CD4-positive, alpha-beta memory T cell (primary cell): ENCODE results near the gene CERS6. TPM values are rescaled to one million over a fixed set of nuclear protein-coding genes. Genes with fewer than 3 reads are reported as not detected.
"Not testable (repeated sequence)": the region's sequence is repeated elsewhere in the genome, so short reads cannot be mapped to it uniquely, and the experiment has no call there.

Experiments
- CTCF ChIA-PET: fragments of 350-600 bp; sonication (Branson Sonifier 250); formaldehyde crosslinking; loops from one replicate; lab custom pipeline; 2021; ENCODE audit warnings: inconsistent platforms; ENCODE audit not compliant: partially characterized antibody; lab: Charles Lee
- POLR2A ChIA-PET: fragments of 350-600 bp; sonication (Branson Sonifier 250); formaldehyde crosslinking; loops from one replicate; lab custom pipeline; 2021; ENCODE audit not compliant: partially characterized antibody; lab: Charles Lee
- DNase-seq, 5 donors: peaks; one replicate each; pipeline versions ENCODE4 v3.0.0 to v3.0.0-alpha.2; 2020 to 2022; ENCODE audit warnings: mixed read lengths in 1 of 5
- H3K27ac ChIP-seq: one replicate; pipeline ENCODE4 v1.7.0; 2013; ENCODE audit warnings: low read depth, low read length
- H3K27me3 ChIP-seq: 2 replicates; pipeline ENCODE4 v1.7.0; 2013; ENCODE audit warnings: mild to moderate bottlenecking, low read length, moderate library complexity; ENCODE audit not compliant: insufficient read depth
- H3K36me3 ChIP-seq: 2 replicates; pipeline ENCODE4 v1.7.0; 2013; ENCODE audit warnings: mild to moderate bottlenecking, low read length, moderate library complexity; ENCODE audit not compliant: insufficient read depth
- H3K4me1 ChIP-seq: 2 replicates; pipeline ENCODE4 v1.7.0; 2013; ENCODE audit warnings: mild to moderate bottlenecking, low read length, moderate library complexity; ENCODE audit not compliant: insufficient read depth
- H3K4me3 ChIP-seq, 2 donors: one replicate each; pipeline ENCODE4 v1.7.0; 2013; ENCODE audit warnings: low read length in 2 of 2, mild to moderate bottlenecking in 1 of 2
- H3K9me3 ChIP-seq, 2 donors: one replicate each; pipeline ENCODE4 v1.7.0; 2013; ENCODE audit warnings: low read length in 2 of 2, control low read depth in 1 of 2; ENCODE audit not compliant: control insufficient read depth in 1 of 2
- H3K27ac Mint-ChIP-seq, 7 donors: one replicate each; pipeline ENCODE4 v1.8.0; 2020 to 2021; ENCODE audit warnings: mixed read lengths in 7 of 7, mild to moderate bottlenecking in 6 of 7, inconsistent platforms in 3 of 7, moderate library complexity in 3 of 7
- H3K27me3 Mint-ChIP-seq, 2 donors: one replicate each; pipeline ENCODE4 v1.8.0; 2020 to 2021; ENCODE audit warnings: mixed read lengths in 2 of 2
- H3K36me3 Mint-ChIP-seq, 2 donors: one replicate each; pipeline ENCODE4 v1.8.0; 2020 to 2021; ENCODE audit warnings: mixed read lengths in 2 of 2, inconsistent platforms in 1 of 2, mild to moderate bottlenecking in 1 of 2
- H3K4me1 Mint-ChIP-seq, 4 donors: one replicate each; pipeline ENCODE4 v1.8.0; 2020 to 2021; ENCODE audit warnings: mixed read lengths in 4 of 4, mild to moderate bottlenecking in 1 of 4
- H3K4me3 Mint-ChIP-seq, 8 donors: one replicate each; pipeline ENCODE4 v1.8.0; 2020 to 2021; ENCODE audit warnings: mixed read lengths in 8 of 8, mild to moderate bottlenecking in 7 of 8, moderate library complexity in 6 of 8, inconsistent platforms in 3 of 8
- H3K9me3 Mint-ChIP-seq, 8 donors: one replicate each; pipeline ENCODE4 v1.8.0; 2020 to 2021; ENCODE audit warnings: mixed read lengths in 8 of 8, mild to moderate bottlenecking in 5 of 8, inconsistent platforms in 3 of 8, moderate library complexity in 1 of 8
- intact Hi-C: fragments of 100-400 bp; cut with micrococcal nuclease; formaldehyde crosslinking; loops from one replicate; pipeline ENCODE4 v1.15.1; 2023
- polyA plus RNA-seq, 2 donors: library from polyadenylated mRNA; unstranded; fragments of 300-500 nt; fragmentation: Illumina TruSeq; gene quantifications; one replicate each; pipeline ENCODE4 v1.2.3, GENCODE V29; 2021
- total RNA-seq, 2 experiments: library from RNA; stranded (reverse); gene quantifications; one replicate each; pipeline ENCODE4 v1.2.3, GENCODE V29; 2021

Gene CERS6
- total and polyA plus RNA-seq, 4 experiments from 2014 or later = 5.1 to 11.3 (median 7.6) TPM

- ChIA-PET POLR2A (no interaction called here), CTCF (interaction anchor here (1.1 kb wide), 1 partner anchor 14 kb away, joined by 3 read pairs; no protein-coding TSS in a partner anchor)
- no peaks in the 10 kb centered on the region for H3K27me3 Mint-ChIP-seq
- Histone ChIP-seq H3K27ac (no peak overlapping the region), H3K4me3 (no peak overlapping the region), H3K27me3 (no peaks in the 10 kb centered on the region), H3K4me1 (peaks cover 19% of the 10 kb centered on the region), H3K36me3 (no peaks in the 10 kb centered on the region), H3K9me3 (no peaks in the 10 kb centered on the region)
- no peak overlapping the region for H3K27ac Mint-ChIP-seq
- peaks cover 0 to 4% (median 0%) of the 10 kb centered on the region in 8 donors for H3K9me3 Mint-ChIP-seq
- intact Hi-C loops = no loop called here
- DNase-seq = no peak
- H3K36me3 Mint-ChIP-seq = peaks cover 0 to 16% of the 10 kb centered on the region in 2 donors
- H3K4me3 Mint-ChIP-seq = no peak overlapping the region
- peaks cover 14 to 24% (median 21%) of the 10 kb centered on the region in 4 donors for H3K4me1 Mint-ChIP-seq
Measured at GRCh38 chr2:168495524-168495923, 39.5 kb downstream of the CERS6 start.

DNA sequence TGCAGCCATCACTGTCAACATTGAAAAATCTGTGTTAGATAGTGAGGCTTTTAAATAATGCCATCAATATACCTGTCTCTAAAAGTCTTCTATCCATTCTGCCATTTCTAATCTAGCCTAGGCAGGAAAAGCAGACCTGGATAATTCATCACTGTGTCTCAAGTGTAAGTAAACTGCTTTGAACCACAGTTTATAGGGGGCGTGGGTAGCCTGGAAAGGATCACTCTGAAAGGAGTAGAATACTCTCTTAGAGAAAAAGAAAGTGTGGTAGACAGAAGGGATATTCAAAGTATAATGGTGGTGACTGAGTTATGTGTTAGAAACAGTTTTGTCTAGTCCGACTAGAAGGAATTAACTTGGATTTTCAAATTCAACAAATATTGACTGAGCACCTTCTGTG, 40.8 kb downstream of the CERS6 start:
- H3K27ac Mint-ChIP-seq = no peak overlapping the region
- intact Hi-C loops = no loop called here
- peaks cover 0 to 16% of the 10 kb centered on the region in 2 donors for H3K36me3 Mint-ChIP-seq

DNA sequence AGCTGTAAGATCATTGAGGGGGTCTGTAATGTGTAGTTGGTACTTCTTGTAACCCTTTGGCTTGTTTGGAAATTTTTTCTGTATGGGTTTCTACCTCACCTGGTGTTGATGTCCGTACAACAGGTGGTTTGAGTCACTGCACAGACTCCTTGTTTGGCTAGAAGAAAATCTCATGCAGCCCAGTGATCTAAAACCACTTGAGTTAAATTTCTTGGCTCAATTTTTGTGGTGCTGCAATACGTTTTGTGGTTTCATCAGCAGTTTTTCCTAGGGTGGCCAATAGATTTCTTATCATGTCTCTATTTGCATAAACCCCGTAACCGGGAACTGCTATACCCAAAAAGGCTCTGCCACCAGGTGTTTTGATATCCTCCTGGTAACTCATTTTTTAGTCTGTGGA, 43.4 kb downstream of the CERS6 start:
- no peaks in the 10 kb centered on the region for H3K36me3 ChIP-seq
- Mint-ChIP-seq H3K36me3 (peaks cover 0 to 16% of the 10 kb centered on the region in 2 donors), H3K9me3 (peaks cover 0 to 8% (median 4%) of the 10 kb centered on the region in 8 donors), H3K27me3 (no peaks in the 10 kb centered on the region), H3K4me1 (peaks cover 1 to 14% (median 4%) of the 10 kb centered on the region in 4 donors), H3K4me3 (no peak overlapping the region), H3K27ac (no peak overlapping the region)
- no peak overlapping the region for H3K27ac ChIP-seq
- CTCF ChIA-PET = no interaction called here
- no peaks in the 10 kb centered on the region for H3K9me3 ChIP-seq
- POLR2A ChIA-PET = interaction anchor here (0.6 kb wide), 1 partner anchor 15 kb away, joined by 3 read pairs; no protein-coding TSS in a partner anchor
- no peak for DNase-seq
- H3K27me3 ChIP-seq = no peaks in the 10 kb centered on the region
- intact Hi-C loops = no loop called here
- no peaks in the 10 kb centered on the region for H3K4me1 ChIP-seq
- no peak overlapping the region for H3K4me3 ChIP-seq

More for the DNA sequence above, 40.8 kb downstream of the CERS6 start:
- no peaks in the 10 kb centered on the region for H3K36me3 ChIP-seq
- no peak overlapping the region for H3K4me3 ChIP-seq
- DNase-seq = no peak
- H3K9me3 Mint-ChIP-seq = peaks cover 0 to 6% (median 0%) of the 10 kb centered on the region in 8 donors
- H3K27ac ChIP-seq = no peak overlapping the region
- H3K4me1 Mint-ChIP-seq = peaks cover 9 to 13% (median 10%) of the 10 kb centered on the region in 4 donors
- no peak overlapping the region for H3K4me3 Mint-ChIP-seq
- no peaks in the 10 kb centered on the region for H3K9me3 ChIP-seq
- H3K27me3 ChIP-seq = no peaks in the 10 kb centered on the region
- ChIA-PET POLR2A (no interaction called here), CTCF (no interaction called here)
- H3K4me1 ChIP-seq = peaks cover 7% of the 10 kb centered on the region
- no peaks in the 10 kb centered on the region for H3K27me3 Mint-ChIP-seq

DNA sequence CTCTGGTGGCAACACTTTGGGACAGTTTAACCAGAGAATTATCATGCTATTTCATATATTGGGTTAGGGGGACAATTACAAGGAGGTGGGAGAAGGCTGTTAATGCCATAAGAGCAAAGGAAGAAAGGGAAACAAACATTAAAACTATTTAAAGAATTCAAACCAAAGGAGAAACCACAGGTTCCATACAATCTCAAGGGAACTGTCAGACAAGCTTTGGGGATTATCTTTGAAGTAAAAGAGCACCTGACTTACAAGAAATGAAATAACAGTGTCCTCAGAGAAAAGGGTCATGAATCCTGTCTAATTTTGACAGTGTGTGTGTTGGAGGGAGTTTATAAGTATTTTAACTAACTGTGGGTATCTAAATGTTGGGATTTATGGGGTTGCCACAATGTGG, 44.4 kb downstream of the CERS6 start:
- Histone ChIP-seq H3K36me3 (no peaks in the 10 kb centered on the region), H3K27ac (no peak overlapping the region), H3K27me3 (no peaks in the 10 kb centered on the region), H3K4me3 (no peak overlapping the region), H3K9me3 (no peaks in the 10 kb centered on the region), H3K4me1 (no peaks in the 10 kb centered on the region)
- Mint-ChIP-seq H3K9me3 (peaks cover 0 to 8% (median 4%) of the 10 kb centered on the region in 8 donors), H3K27ac (no peak overlapping the region), H3K4me1 (peaks cover 4 to 17% (median 7%) of the 10 kb centered on the region in 4 donors), H3K27me3 (no peaks in the 10 kb centered on the region), H3K36me3 (peaks cover 0 to 16% of the 10 kb centered on the region in 2 donors), H3K4me3 (no peak overlapping the region)
- intact Hi-C loops = no loop called here
- CTCF ChIA-PET = no interaction called here
- no peak for DNase-seq
- POLR2A ChIA-PET = no interaction called here

- Histone ChIP-seq H3K4me3 (no peak overlapping the region), H3K27ac (no peak overlapping the region), H3K4me1 (no peaks in the 10 kb centered on the region), H3K27me3 (no peaks in the 10 kb centered on the region), H3K36me3 (no peaks in the 10 kb centered on the region), H3K9me3 (no peaks in the 10 kb centered on the region)
- H3K4me1 Mint-ChIP-seq = peaks cover 4 to 17% (median 7%) of the 10 kb centered on the region in 4 donors
- POLR2A ChIA-PET = no interaction called here
- no peak overlapping the region for H3K4me3 Mint-ChIP-seq
- peaks cover 0 to 10% of the 10 kb centered on the region in 2 donors for H3K36me3 Mint-ChIP-seq
- CTCF ChIA-PET = no interaction called here
- no peak for DNase-seq
- intact Hi-C loops = no loop called here
- no peak overlapping the region for H3K27ac Mint-ChIP-seq
- H3K27me3 Mint-ChIP-seq = no peaks in the 10 kb centered on the region
- peaks cover 0 to 8% (median 4%) of the 10 kb centered on the region in 8 donors for H3K9me3 Mint-ChIP-seq
Measured at GRCh38 chr2:168501466-168502065, 45.5 kb downstream of the CERS6 start.

DNA sequence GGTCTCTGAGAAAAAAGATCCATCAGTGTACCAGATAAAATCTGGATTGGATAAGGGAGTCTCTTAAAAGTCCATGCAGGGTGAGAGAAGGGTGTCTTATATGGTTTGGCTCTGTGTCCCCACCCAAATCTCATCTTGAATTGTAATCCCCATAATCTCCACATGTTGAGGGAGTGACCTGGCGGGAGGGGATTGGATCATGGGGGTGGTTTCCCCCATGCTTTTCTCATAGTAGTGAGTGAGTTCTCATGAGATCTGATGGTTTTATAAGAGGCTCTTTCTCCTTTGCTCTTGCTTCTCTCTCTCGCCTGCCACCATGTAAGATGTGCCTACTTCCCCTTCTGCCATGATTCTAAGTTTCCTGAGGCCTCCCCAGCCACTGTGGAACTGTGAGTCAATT, 46.8 kb downstream of the CERS6 start:
- H3K36me3 ChIP-seq, DNase-seq, H3K27me3 ChIP-seq, H3K4me1 ChIP-seq, H3K27ac ChIP-seq, intact Hi-C loops, H3K9me3 ChIP-seq, H3K27me3 Mint-ChIP-seq, CTCF ChIA-PET, H3K4me3 ChIP-seq, POLR2A ChIA-PET, H3K36me3 Mint-ChIP-seq, H3K9me3 Mint-ChIP-seq, H3K4me3 Mint-ChIP-seq: not testable (repeated sequence)
- peaks cover 5 to 25% (median 10%) of the 10 kb centered on the region in 4 donors for H3K4me1 Mint-ChIP-seq
- H3K27ac Mint-ChIP-seq = peak overlapping the region in 1 of 7 donors; percentile 83

GRCh38 chr2:168503901-168504300, 47.8 kb downstream of the CERS6 start:
- POLR2A ChIA-PET = no interaction called here
- H3K27me3 ChIP-seq = no peaks in the 10 kb centered on the region
- H3K27ac Mint-ChIP-seq = no peak overlapping the region
- H3K36me3 Mint-ChIP-seq = no peaks in the 10 kb centered on the region
- CTCF ChIA-PET = interaction anchor here (1.0 kb wide), 1 partner anchor 47 kb away, joined by 3 read pairs; no protein-coding TSS in a partner anchor
- peaks cover 0 to 8% (median 4%) of the 10 kb centered on the region in 8 donors for H3K9me3 Mint-ChIP-seq
- no peak for DNase-seq
- no peaks in the 10 kb centered on the region for H3K36me3 ChIP-seq
- H3K4me3 Mint-ChIP-seq = no peak overlapping the region
- intact Hi-C loops = no loop called here
- H3K4me3 ChIP-seq = no peak overlapping the region
- H3K4me1 Mint-ChIP-seq = peaks cover 5 to 27% (median 10%) of the 10 kb centered on the region in 4 donors
- no peaks in the 10 kb centered on the region for H3K4me1 ChIP-seq
- H3K9me3 ChIP-seq = no peaks in the 10 kb centered on the region
- no peaks in the 10 kb centered on the region for H3K27me3 Mint-ChIP-seq
- H3K27ac ChIP-seq = no peak overlapping the region
